PC-3 (cell line): Measurements from ENCODE around the gene TIE1. TPM values are rescaled to one million over a fixed set of nuclear protein-coding genes. Genes with fewer than 3 reads are reported as not detected.

Source experiments
- ATAC-seq: fragments of 200-7000 bp; cut with Tn5 transposase; 2 replicates; pipeline ENCODE4 v1.9.1; 2020; ENCODE audit warnings: mild to moderate bottlenecking, moderate library complexity
- BruUV-seq: library from RNA; stranded (reverse); fragments of 400-500 nt; replicated peaks from 2 replicates; lab custom pipeline; 2021; lab: Mats Ljungman, UMichigan
- CTCF ChIA-PET: fragments of 300-600 bp; sonication (Branson Sonifier 250); formaldehyde crosslinking; loops from one replicate; lab custom pipeline; 2022; ENCODE audit warnings: antibody characterized with exemption; lab: Charles Lee
- POLR2A ChIA-PET: fragments of 300-600 bp; sonication (Branson Sonifier 250); formaldehyde crosslinking; loops from one replicate; lab custom pipeline; 2022; ENCODE audit warnings: antibody characterized with exemption; ENCODE audit not compliant: unreplicated experiment; lab: Charles Lee
- DNase-seq: peaks from one replicate; pipeline ENCODE4 v3.0.0-alpha.2; 2015
- H2AFZ ChIP-seq: fragments of 300-600 bp; sonication (generic); 2 replicates; pipeline ENCODE4 v1.6.0; 2016; ENCODE audit warnings: antibody characterized with exemption, low read length
- H3F3A ChIP-seq: fragments of 300-600 bp; sonication (generic); one replicate; pipeline ENCODE4 v1.6.0; 2017; ENCODE audit warnings: antibody characterized with exemption, low read length, control low read depth, mild to moderate bottlenecking; ENCODE audit not compliant: unreplicated experiment
- H3K27ac ChIP-seq: fragments of 300-600 bp; sonication (generic); 2 replicates; pipeline ENCODE4 v1.5.1; 2016; ENCODE audit warnings: mild to moderate bottlenecking, low read length
- H3K27me3 ChIP-seq: fragments of 300-600 bp; sonication (generic); 2 replicates; pipeline ENCODE4 v1.6.1; 2016; ENCODE audit warnings: low read length, mixed read lengths
- H3K36me3 ChIP-seq: fragments of 300-600 bp; sonication (generic); 2 replicates; pipeline ENCODE4 v1.6.1; 2016; ENCODE audit warnings: low read depth, mixed run types, low read length, mixed read lengths
- H3K4me1 ChIP-seq: fragments of 300-600 bp; sonication (generic); 2 replicates; pipeline ENCODE4 v1.5.1; 2016; ENCODE audit warnings: low read length; ENCODE audit not compliant: insufficient read depth
- H3K4me2 ChIP-seq: fragments of 300-600 bp; sonication (generic); 2 replicates; pipeline ENCODE4 v1.6.0; 2016; ENCODE audit warnings: low read length
- H3K4me3 ChIP-seq: fragments of 300-600 bp; sonication (generic); 2 replicates; pipeline ENCODE4 v1.5.1; 2016; ENCODE audit warnings: mild to moderate bottlenecking, low read length, mixed read lengths
- H3K79me2 ChIP-seq: fragments of 300-600 bp; sonication (generic); 2 replicates; pipeline ENCODE4 v1.6.1; 2017; ENCODE audit warnings: low read length, mixed read lengths
- H3K9ac ChIP-seq: fragments of 300-600 bp; sonication (generic); 2 replicates; pipeline ENCODE4 v1.6.0; 2016; ENCODE audit warnings: mild to moderate bottlenecking, low read length
- H3K9me2 ChIP-seq: fragments of 300-600 bp; sonication (generic); replicated peaks from 2 replicates; pipeline ENCODE4 v1.6.1; 2016; ENCODE audit warnings: mixed run types, low read length, mixed read lengths
- H3K9me3 ChIP-seq: fragments of 300-600 bp; sonication (generic); 2 replicates; pipeline ENCODE4 v1.6.1; 2016; ENCODE audit warnings: low read length, mixed read lengths
- H4K20me1 ChIP-seq: fragments of 300-600 bp; sonication (generic); 2 replicates; pipeline ENCODE4 v1.6.1; 2016; ENCODE audit warnings: low read length, mixed read lengths
- EZH2 ChIP-seq: fragments of 300-600 bp; sonication (generic); IDR thresholded peaks from one replicate; pipeline ENCODE4 v1.6.1; 2017; ENCODE audit warnings: antibody characterized with exemption, mild to moderate bottlenecking, low read length; ENCODE audit not compliant: unreplicated experiment
- EZH2phosphoT487 ChIP-seq: fragments of 300-600 bp; sonication (generic); IDR thresholded peaks from 2 replicates; pipeline ENCODE4 v1.6.1; 2018; ENCODE audit warnings: mild to moderate bottlenecking, antibody characterized with exemption, low read length, borderline replicate concordance
- intact Hi-C: fragments of 100-400 bp; cut with micrococcal nuclease; formaldehyde crosslinking; loops from 2 replicates; pipeline ENCODE4 v1.9.0; 2023
- total RNA-seq: library from RNA; depleted of rRNA; stranded (reverse); fragments of >200 nt; gene quantifications from 2 replicates; pipeline ENCODE4 v1.2.3, GENCODE V29; 2014
- TF ChIP-seq, protein P1 (sequence below): fragments of 300-600 bp; sonication (generic); conservative IDR thresholded peaks from 2 replicates; pipeline ENCODE4 v1.5.1; 2017; ENCODE audit warnings: antibody characterized with exemption, low read depth, mild to moderate bottlenecking, low read length

The TIE1 gene
- total RNA-seq, 1 experiment from 2014 or later = 1.5 TPM

DNA sequence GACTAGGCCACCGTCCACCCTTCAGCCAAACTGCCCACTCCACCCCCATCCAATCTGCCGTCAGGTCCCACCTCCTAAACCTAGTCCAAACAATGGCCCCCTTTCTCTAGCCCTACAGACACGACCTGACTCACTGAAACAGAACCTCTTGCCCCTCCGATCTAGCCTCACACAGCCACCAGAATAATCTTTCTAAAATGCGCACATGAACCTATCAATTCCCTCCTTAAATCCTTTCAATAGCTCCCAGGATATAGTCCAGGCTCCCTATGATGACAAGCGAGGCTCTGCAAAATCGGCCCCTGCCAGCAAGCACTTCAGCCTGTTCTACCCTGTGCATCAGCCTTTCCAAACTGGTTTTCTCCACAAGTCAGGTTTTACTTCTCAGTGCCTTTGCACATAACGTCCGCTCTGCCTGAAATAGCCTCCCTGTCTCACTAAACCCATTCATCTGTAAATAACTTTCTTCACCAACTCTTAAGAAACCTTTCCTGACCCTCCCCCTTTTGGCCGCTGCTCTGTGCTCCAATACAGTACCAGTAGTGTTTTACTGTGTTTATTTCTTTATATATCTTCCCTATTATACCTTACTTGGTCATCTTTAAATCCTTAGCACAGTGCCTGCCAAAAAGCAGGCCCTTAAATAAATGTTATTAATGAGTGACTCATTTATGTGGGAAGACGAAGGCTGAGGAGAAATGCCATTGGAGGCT lies 49.0 kb downstream of the TIE1 start:
- peak overlapping the region; percentile 82 for H3K9ac ChIP-seq
- no peaks in the 10 kb centered on the region for H3K27me3 ChIP-seq
- ChIA-PET POLR2A (no interaction called here), CTCF (no interaction called here)
- DNase-seq (peak; percentile 82), ATAC-seq (peak; percentile 55)
- H2AFZ ChIP-seq = peak overlapping the region; percentile 75
- H3K4me1 ChIP-seq = peaks cover 32% of the 10 kb centered on the region
- intact Hi-C loops = loop anchor here (1.0 to 5.0 kb wide), 3 partner anchors 9 to 62 kb away; partner anchors contain the start of genes C1orf210, CDC20, MED8 and SZT2
- H3K4me3 ChIP-seq = peak overlapping the region; percentile 70
- H3K9me3 ChIP-seq = no peaks in the 10 kb centered on the region
- no peaks in the 10 kb centered on the region for H3F3A ChIP-seq
- H3K27ac ChIP-seq = peak overlapping the region; percentile 88
- no peaks in the 10 kb centered on the region for H3K9me2 ChIP-seq
- BruUV-seq = TSS peak; percentile 88
- H4K20me1 ChIP-seq = no peaks in the 10 kb centered on the region
- H3K79me2 ChIP-seq = no peaks in the 10 kb centered on the region
- no peaks in the 10 kb centered on the region for H3K36me3 ChIP-seq
- peak overlapping the region; percentile 79 for H3K4me2 ChIP-seq
- no peak for TF ChIP-seq EZH2phosphoT487
- TF ChIP-seq, protein P1, sequence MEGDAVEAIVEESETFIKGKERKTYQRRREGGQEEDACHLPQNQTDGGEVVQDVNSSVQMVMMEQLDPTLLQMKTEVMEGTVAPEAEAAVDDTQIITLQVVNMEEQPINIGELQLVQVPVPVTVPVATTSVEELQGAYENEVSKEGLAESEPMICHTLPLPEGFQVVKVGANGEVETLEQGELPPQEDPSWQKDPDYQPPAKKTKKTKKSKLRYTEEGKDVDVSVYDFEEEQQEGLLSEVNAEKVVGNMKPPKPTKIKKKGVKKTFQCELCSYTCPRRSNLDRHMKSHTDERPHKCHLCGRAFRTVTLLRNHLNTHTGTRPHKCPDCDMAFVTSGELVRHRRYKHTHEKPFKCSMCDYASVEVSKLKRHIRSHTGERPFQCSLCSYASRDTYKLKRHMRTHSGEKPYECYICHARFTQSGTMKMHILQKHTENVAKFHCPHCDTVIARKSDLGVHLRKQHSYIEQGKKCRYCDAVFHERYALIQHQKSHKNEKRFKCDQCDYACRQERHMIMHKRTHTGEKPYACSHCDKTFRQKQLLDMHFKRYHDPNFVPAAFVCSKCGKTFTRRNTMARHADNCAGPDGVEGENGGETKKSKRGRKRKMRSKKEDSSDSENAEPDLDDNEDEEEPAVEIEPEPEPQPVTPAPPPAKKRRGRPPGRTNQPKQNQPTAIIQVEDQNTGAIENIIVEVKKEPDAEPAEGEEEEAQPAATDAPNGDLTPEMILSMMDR = no peak
- no peak for TF ChIP-seq EZH2

DNA sequence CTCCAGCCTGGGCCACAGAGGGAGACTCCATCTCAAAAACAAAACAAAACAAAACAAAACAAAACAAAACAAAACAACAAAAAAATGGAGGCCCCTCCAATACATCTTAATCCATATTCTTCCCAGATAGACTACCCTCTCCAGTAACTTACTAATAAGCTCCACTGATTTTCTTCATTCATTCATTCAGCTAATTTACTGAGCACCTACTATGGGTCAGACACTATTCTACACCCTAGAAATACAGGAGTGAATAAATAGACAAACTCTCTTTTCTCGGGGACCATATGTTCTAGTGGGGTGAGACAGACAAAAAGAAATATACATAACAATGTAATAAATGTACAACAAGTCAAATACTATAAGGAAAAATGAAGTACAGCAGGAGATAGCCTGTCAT lies 50.2 kb downstream of the TIE1 start:
- Histone ChIP-seq H3K9me3 (no peaks in the 10 kb centered on the region), H3K27ac (no peak overlapping the region), H3K27me3 (no peaks in the 10 kb centered on the region), H2AFZ (no peak overlapping the region), H3K79me2 (no peaks in the 10 kb centered on the region), H3K4me3 (no peak overlapping the region), H3K9me2 (no peaks in the 10 kb centered on the region), H3K4me2 (no peak overlapping the region), H3K36me3 (no peaks in the 10 kb centered on the region), H3K9ac (no peak overlapping the region), H3F3A (no peaks in the 10 kb centered on the region), H3K4me1 (peaks cover 23% of the 10 kb centered on the region), H4K20me1 (no peaks in the 10 kb centered on the region)
- ChIA-PET POLR2A (no interaction called here), CTCF (no interaction called here)
- no TSS peak for BruUV-seq
- ATAC-seq = no peak
- TF ChIP-seq EZH2phosphoT487 = no peak
- TF ChIP-seq, protein P1 = no peak
- TF ChIP-seq EZH2 = no peak
- DNase-seq = no peak
- intact Hi-C loops = loop anchor here (1.0 kb wide), 1 partner anchor 7 kb away; the partner anchor contains the start of gene CDC20
